Activated naive CD4-positive, alpha-beta T cell treated with anti-CD3 and anti-CD28 coated beads, Interleukin-2, amount 50 U/mL, for 72 hours (primary cell): ENCODE measurements around the gene S100A12. TPM values are rescaled to one million over a fixed set of nuclear protein-coding genes. Genes with fewer than 3 reads are reported as not detected.

ENCODE experiments used
- ATAC-seq, 2 donors: fragments of 150-1000 bp; cut with Tn5 transposase; 2 replicates each; pipeline ENCODE4 v1.10.0; 2021; ENCODE audit warnings: mild to moderate bottlenecking in 2 of 2, moderate library complexity in 2 of 2
- DNase-seq, 2 donors: peaks; one replicate each; pipeline ENCODE4 v3.0.0; 2021 to 2022; ENCODE audit warnings: low spot score in 2 of 2
- H3K27ac Mint-ChIP-seq, 2 donors: one replicate each; pipeline ENCODE4 v1.8.0; 2022; ENCODE audit warnings: mild to moderate bottlenecking in 2 of 2, mixed read lengths in 2 of 2
- H3K36me3 Mint-ChIP-seq, 2 donors: one replicate each; pipeline ENCODE4 v1.8.0; 2022; ENCODE audit warnings: mixed read lengths in 2 of 2
- H3K9me3 Mint-ChIP-seq, 2 donors: one replicate each; pipeline ENCODE4 v1.8.0; 2022; ENCODE audit warnings: mixed read lengths in 2 of 2
- total RNA-seq, 2 donors: library from RNA; stranded (reverse); gene quantifications; one replicate each; pipeline ENCODE4 v1.2.3, GENCODE V29; 2022

Gene S100A12
- total RNA-seq, 2 donors from 2014 or later = not detected

DNA sequence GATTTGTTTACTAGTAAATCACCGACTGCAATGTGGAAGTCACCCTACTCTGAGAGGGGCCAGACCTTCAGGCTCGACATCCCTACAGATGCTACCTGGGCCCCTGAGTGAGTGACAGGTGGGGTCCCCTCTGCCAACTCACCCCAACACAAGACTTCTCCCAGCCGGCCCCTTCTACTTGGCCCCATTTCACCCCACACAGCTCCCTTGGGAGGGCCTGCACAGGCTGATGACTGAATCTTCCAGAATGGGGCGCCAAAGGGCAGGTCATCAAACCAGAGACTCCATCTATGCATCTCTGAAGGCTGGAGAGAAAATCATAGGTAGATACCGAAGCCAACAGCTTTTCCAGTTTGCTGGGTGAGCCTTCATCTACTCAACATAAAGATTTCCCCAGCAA is 24.8 kb upstream of the S100A12 start:
- no peak overlapping the region for H3K27ac Mint-ChIP-seq
- no peak for DNase-seq
- no peak for ATAC-seq
- no peaks in the 10 kb centered on the region for H3K9me3 Mint-ChIP-seq
- no peaks in the 10 kb centered on the region for H3K36me3 Mint-ChIP-seq

DNA sequence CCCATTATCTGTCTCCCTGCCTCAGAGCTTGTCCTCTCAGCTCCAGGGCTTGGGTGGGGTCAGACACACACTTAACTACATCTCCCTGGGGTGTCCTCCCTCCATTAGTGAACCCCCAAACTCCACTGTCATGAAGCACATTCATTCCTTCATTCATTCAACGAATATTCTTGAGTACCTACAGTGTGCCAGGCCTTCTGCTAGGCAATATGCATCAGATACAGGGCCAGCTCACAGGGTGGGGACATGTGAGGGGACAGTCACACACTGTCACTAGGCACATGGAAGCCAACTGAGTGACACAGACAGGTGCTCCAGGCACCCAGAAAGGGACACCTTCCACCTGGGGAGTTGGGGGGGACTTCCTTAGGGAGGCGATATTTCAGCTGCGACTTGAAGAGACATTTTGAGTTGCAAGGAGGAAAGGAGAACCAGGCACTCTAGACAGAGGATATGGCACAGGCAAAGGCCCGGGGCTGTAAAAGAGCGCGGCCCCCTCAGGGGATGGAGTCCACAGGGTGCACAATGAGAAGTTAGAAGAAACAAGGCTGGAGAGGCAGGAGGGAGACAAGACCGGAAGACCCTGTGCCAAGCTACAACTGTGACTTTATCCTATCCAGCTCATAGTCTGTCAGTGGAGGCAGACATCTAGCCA is 24.1 kb upstream of the S100A12 start:
- DNase-seq = no peak
- Mint-ChIP-seq H3K36me3 (no peaks in the 10 kb centered on the region), H3K27ac (peak overlapping the region in 1 of 2 donors; percentile 11)

DNA sequence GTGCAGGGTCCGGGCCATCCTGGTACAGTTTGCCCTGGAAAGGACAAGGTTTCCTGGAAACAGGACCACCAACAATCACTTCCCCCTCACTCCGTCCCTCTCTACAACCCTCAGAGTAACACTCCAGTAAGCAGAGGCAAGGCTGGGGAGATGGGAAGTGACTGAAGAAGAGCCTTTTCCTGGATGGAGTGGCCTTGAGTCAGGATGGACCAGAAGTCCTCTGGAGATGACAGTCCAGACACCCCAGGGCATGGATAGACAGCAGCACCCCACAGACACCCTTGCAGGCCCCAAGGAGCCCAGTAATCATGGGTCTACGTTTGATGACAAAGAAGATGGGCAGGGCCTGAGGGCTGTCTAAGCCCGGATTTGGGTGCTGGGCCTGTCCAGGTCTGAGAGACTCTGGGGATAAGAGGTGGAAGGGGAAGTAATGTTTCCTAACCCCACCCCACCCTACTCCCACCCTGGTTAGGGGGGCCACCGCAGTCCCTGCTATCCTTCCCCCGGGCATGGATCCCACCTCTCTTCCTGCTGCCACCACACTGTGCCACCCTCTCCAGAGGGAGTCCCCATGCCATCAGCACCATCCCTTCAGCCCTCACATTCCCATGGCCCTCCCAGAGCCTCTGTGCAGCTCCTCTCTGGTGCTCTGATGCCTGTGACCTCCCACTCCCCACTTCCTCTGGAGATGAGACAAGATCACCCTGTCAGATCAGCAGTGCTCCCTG is 22.7 kb upstream of the S100A12 start:
- Mint-ChIP-seq H3K9me3 (no peaks in the 10 kb centered on the region), H3K27ac (no peak overlapping the region), H3K36me3 (no peaks in the 10 kb centered on the region)
- ATAC-seq (no peak), DNase-seq (no peak)

More for the DNA sequence above, 24.1 kb upstream of the S100A12 start:
- no peak for ATAC-seq
- H3K9me3 Mint-ChIP-seq = no peaks in the 10 kb centered on the region

DNA sequence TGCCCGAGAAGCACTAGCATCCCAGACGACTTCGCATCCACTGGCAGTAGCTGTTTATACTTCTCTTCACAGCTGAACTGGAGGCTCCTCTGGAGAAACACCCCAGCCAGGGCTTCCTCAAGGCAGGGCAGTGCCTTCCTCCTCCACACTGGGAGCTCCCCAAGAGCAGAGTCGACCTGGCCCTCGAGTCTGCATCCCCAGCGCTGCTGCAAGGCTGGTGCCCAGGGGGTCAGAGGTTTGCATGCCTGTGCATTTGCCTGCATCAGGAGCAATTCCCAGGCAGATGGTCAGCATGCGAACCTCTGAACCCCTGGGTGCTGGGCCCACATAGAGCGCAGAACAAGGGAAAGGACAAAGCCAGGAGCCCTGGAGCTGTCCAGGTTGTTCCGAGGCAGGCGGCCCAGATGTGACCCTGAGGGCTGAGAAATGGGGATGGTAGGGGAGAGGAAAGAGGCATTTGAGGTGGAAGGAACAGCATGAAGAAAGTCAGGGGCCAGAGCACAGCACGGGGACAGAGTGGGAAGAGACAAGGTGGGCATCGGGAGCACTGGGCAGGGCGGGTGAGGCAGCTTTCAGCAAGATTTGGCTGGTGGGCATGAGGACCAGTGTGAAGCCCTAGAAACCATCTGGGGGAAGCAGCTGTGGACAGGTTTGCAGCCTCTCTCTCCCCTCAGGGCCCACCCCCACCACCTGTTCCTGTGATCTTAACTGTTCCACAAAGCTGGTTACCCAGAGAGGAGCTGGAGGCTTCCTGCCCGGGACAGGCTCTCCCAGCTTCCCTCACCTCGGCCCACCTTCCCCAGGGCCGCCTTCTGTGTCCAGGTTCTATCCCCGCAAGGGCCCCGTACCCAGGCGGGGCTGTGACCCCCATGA is 21.9 kb upstream of the S100A12 start:
- H3K27ac Mint-ChIP-seq = no peak overlapping the region
- DNase-seq = no peak
- H3K36me3 Mint-ChIP-seq = no peaks in the 10 kb centered on the region

DNA sequence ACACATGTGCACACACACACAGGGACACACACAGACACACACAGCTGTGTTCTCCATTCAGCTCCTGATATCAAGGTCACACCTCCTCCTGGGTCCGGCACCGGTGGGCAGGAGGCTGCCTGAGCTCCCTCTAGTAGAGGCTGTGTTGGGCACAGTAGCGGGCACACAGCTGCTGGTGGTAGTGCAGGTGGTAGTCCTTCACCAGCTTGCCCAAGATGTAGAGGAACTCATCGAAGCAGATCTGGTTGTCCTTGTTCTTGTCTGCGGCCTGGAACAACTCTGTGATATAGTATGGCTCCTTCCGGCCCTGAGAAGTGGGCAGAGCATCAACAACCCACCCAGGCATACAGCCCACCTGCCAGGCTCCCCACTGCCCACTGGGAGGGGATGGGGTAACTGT is 21.0 kb upstream of the S100A12 start:
- ATAC-seq = no peak
- Mint-ChIP-seq H3K36me3 (no peaks in the 10 kb centered on the region), H3K9me3 (no peaks in the 10 kb centered on the region)

More for the DNA sequence above, 21.9 kb upstream of the S100A12 start:
- ATAC-seq = no peak
- no peaks in the 10 kb centered on the region for H3K9me3 Mint-ChIP-seq

DNA sequence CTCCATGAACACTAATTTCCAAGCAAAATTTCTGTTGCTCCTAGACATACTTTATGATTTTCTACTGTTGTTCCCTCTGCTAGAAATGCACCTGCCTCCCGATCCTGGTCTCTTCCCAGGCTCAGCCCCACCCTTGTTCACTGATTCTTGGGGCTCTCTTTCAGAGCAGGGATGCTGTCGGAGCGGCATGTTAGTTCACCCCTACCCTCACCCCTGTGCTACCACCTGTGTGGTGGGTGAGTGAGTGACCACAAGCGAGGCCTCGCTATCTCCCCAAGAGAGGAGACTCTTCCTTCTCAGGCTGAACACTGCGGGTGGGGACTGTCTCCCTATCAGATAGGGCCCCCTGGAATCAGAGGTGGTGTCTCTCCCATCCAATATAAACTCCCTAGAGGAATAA is 20.4 kb upstream of the S100A12 start:
- Mint-ChIP-seq H3K27ac (no peak overlapping the region), H3K9me3 (no peaks in the 10 kb centered on the region), H3K36me3 (no peaks in the 10 kb centered on the region)
- ATAC-seq (no peak), DNase-seq (no peak)

More for the DNA sequence above, 21.0 kb upstream of the S100A12 start:
- DNase-seq = no peak
- no peak overlapping the region for H3K27ac Mint-ChIP-seq

DNA sequence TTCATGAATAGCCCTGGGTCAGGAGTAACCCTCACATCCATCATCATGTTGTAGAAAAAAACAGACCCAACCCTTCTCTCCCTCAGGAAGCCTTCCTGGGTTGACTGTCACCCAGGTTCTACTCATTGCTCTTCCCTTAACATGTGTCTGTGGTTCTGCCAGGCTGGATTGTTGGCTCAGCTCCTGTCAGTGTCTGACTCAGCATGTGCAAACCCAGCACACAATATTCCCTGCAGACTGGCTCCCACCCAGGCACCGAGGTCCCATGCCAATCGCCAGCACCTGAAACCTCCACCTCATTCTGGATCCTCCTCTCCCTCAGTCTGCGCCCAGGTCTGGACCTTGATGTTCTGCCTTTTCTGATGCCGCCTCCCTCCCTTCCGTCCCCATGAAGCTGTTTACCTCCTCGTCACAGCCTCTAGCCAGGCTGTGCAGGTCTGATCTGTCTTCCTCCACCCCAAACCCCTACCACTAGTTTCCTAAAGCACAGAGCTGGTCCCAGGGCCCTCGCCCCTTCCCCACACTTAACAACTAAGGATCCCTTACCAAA is 19.8 kb upstream of the S100A12 start:
- H3K27ac Mint-ChIP-seq = no peak overlapping the region
- H3K36me3 Mint-ChIP-seq = no peaks in the 10 kb centered on the region
- no peak for DNase-seq
- no peak for ATAC-seq
- no peaks in the 10 kb centered on the region for H3K9me3 Mint-ChIP-seq

DNA sequence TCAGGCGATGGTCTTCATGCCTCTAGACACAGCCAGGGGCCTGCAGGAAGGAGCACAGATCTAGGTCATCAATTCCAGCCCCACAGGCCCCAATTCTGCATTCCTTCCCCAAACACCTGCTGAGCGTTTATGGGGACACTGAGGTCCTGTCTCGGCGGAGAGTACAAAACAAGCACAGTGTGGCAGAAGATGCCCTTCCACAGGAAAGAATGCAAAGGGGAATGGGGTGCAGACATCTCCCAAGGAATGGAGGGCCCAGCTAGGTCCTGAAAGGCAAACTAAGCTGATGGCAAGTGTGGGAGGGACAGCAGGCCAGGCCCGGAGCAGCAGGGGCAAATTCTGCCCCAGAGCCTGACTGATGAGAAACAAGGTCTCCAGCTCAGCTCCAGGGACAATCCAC is 19.0 kb upstream of the S100A12 start:
- H3K27ac Mint-ChIP-seq = no peak overlapping the region
- H3K36me3 Mint-ChIP-seq = no peaks in the 10 kb centered on the region
- H3K9me3 Mint-ChIP-seq = no peaks in the 10 kb centered on the region
- DNase-seq = no peak
- ATAC-seq = no peak

DNA sequence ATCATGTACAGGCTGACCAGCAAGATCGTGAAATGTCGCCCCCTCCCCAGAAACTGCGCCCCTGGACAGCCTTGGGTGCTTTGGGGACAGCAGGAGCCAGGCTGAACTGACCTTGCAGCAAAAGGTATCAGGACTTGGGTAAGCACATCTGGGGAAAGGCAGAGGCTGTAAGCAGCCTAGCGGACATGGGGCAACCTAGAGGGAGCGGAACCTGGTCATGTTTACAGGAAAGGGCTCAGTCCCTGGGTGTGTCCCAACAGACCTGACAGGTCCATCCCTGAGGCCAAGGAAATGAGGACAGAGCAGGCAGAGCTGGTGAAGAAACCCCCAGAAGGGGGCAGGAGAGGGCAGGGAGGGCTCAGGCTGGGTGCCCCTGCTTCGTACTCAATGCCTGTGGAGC is 18.5 kb upstream of the S100A12 start:
- Mint-ChIP-seq H3K36me3 (no peaks in the 10 kb centered on the region), H3K9me3 (no peaks in the 10 kb centered on the region), H3K27ac (peak overlapping the region in 1 of 2 donors; percentile 63)
- DNase-seq (no peak), ATAC-seq (no peak)

DNA sequence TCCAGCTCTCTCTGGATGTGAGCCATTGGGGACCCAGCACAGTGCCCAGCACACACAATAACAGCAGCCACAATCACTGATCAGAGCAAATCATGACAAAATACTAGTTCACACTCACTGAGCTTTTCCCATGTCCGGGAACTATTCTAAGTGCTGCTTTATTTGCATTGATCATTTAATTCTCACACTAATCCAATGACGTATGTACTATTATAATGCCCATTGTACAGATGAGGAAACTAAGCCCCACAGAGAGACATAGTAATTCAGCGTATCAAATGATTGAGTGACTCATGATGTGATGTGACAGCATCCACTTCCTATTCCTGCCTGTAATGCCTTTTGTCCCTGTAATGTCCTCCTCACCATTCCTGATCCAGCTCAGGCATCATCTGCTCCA is 17.4 kb upstream of the S100A12 start:
- DNase-seq (no peak), ATAC-seq (no peak)
- Mint-ChIP-seq H3K9me3 (no peaks in the 10 kb centered on the region), H3K36me3 (no peaks in the 10 kb centered on the region), H3K27ac (no peak overlapping the region)

DNA sequence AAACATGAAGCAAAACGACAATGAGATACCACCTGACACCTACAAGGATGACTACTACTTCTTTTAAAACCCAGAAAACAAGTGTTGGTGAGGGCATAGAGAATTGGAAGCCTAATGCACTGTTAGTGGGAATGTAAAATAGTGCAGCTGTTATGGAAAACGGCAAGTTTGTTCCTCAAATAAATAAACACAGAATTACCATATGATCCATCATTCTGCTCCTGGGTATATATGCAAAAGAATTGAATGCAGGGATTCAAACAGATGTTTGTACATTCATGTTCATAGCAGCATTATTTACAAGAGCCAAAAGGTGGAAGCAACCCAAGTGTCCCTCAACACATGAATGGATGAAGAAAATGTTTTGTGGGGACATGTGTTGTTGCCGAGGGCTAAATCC is 16.8 kb upstream of the S100A12 start:
- H3K9me3 Mint-ChIP-seq = no peaks in the 10 kb centered on the region
- no peak for ATAC-seq
- no peak overlapping the region for H3K27ac Mint-ChIP-seq
- no peak for DNase-seq
- no peaks in the 10 kb centered on the region for H3K36me3 Mint-ChIP-seq

DNA sequence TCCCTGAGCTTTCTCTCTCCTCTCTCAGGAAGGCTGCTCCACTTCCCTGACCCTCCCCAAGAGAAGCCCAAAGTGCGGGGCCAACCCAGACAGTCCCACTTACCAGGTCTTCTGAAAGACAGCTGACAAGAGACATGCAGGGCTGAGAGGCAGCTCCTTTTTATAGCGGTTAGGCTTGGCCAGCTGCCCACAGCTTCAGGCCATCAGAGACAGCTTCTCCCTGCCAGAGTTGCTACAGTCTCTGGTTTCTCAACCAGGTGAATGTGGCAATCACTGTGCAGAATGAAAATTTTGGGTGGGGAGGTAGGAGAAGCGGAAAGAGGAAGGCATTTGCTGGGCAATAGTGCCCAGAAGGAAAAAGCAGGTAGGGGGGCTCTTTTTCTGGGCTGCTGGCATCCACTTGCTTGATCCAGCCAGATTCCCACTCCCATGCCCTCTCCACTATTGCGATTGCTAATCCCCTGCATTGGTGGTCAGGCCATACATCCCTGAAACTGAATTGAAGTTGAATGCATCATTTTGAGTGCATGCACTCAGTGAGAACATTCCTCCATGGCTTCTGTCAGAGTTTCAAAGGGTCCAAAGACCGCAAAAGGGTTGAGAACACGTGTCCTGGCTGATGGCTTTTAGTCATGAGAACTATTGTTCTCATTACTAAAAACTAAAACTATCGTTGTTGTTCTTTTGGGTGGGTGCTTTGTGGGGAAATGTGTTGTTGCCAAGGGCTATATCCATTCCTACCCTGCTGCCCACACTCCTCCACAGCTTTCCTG is 15.7 kb upstream of the S100A12 start, which contains the start of gene S100A8:
TSS of gene S100A8 (minus strand) at position 136 of the 773 bp plus-strand sequence. CDS start 538 bp downstream, outside the sequence.
- Mint-ChIP-seq H3K36me3 (no peaks in the 10 kb centered on the region), H3K27ac (no peak within 1 kb of the TSS), H3K9me3 (no peaks in the 10 kb centered on the region)
- DNase-seq (no peak), ATAC-seq (no peak)

DNA sequence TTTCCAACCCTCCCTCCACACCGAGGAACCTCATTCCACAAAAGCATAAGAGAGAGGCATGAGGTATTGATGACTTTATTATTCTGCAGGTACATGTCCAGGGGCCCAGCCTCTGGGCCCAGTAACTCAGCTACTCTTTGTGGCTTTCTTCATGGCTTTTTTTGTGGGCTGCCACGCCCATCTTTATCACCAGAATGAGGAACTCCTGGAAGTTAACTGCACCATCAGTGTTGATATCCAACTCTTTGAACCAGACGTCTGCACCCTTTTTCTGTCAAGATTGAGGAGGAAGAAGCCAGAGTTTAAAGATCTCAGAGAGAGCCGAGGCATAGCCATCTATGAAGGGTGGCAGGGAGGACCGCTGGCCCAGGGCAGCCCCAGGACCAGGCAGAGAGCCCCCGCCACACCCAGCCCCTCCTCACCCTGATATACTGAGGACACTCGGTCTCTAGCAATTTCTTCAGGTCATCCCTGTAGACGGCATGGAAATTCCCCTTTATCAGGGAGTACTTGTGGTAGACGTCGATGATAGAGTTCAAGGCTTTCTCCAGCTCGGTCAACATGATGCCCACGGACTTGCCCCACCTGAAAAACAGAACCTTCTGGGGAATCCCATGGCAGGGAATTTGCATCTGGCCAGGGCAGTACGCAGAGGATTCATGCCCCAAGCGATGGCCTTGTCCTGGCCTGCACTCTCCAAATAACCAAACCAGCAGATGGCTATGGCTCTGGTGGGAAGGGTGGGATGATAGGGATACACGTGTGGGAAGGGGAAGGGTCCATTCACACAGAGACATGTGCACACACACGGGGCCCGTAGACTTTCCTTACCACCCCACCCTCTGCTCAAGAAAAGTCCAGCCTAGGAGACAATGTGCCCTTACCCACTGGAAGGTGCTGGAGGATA is 14.8 kb upstream of the S100A12 start:
- no peaks in the 10 kb centered on the region for H3K36me3 Mint-ChIP-seq
- DNase-seq (no peak), ATAC-seq (no peak)
- H3K27ac Mint-ChIP-seq = no peak overlapping the region
- H3K9me3 Mint-ChIP-seq = no peaks in the 10 kb centered on the region

DNA sequence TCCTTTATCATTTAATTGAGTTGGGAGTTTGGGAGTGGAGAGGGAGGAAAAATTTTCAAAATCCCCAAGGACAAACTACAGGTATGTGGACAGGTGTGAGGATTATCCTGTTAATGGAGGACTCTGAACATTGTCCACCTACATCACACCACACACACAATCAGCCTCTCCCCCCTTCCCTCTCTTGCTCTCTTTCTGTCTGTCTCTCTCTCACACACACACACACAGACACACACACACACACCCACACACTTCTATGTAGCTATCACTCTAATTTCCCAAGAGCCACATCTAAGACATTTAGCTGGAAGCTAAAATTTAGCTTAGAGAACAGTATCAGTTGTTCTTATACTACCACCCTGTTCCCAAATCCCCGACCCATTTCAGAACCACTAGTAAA is 14.0 kb upstream of the S100A12 start:
- DNase-seq (no peak), ATAC-seq (no peak)
- Mint-ChIP-seq H3K9me3 (no peaks in the 10 kb centered on the region), H3K36me3 (no peaks in the 10 kb centered on the region), H3K27ac (no peak overlapping the region)

DNA sequence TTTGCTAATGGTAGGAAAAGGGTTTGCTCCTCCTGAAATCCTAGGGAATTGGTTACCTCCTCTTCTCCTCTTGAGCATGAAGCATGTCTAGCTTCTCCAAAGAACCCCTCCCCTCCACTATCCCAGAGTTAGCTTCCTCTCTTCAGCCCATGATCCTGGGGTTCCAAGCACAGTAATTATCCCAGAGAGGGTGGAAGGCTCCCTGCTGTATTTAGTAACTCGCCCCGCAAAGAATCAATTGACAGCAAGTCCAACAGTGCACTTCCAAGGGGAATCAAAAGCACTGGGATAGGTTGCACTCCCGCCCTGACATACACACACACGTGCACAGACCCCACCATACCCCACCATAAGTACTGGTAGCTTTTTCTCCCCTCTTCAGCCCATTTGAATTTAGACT is 12.4 kb upstream of the S100A12 start:
- H3K36me3 Mint-ChIP-seq = no peaks in the 10 kb centered on the region
- no peaks in the 10 kb centered on the region for H3K9me3 Mint-ChIP-seq
- no peak for ATAC-seq
- no peak for DNase-seq
- no peak overlapping the region for H3K27ac Mint-ChIP-seq
